Upper lobe of left lung (tissue), 6 donors: ENCODE measurements around the gene NFKB2. TPM values are rescaled to one million over a fixed set of nuclear protein-coding genes. Genes with fewer than 3 reads are reported as not detected.
A peak's percentile ranks its signal among the peaks of the same experiment; 100 is the strongest.

ENCODE experiments used
- ATAC-seq, 2 donors: fragments of 200-7000 bp; cut with Tn5 transposase; one replicate each; pipeline ENCODE4 v1.9.1; 2022; ENCODE audit warnings: mild to moderate bottlenecking in 2 of 2, moderate library complexity in 2 of 2; ENCODE audit not compliant: low FRiP score in 2 of 2
- DNase-seq, 2 donors: peaks; one replicate each; pipeline ENCODE4 v3.0.0-alpha.2; 2019 to 2020
- H3K27ac ChIP-seq, 4 donors: fragments of 200-600 bp; sonication (generic); one replicate each; pipeline ENCODE4 v1.5.1; 2016 to 2019
- H3K27me3 ChIP-seq, 4 donors: fragments of 200-600 bp; sonication (generic); one replicate each; pipeline ENCODE4 v1.5.1; 2017 to 2019
- H3K36me3 ChIP-seq, 4 donors: fragments of 200-600 bp; sonication (generic); one replicate each; pipeline ENCODE4 v1.5.1; 2016 to 2019
- H3K4me1 ChIP-seq, 4 donors: fragments of 200-600 bp; sonication (generic); one replicate each; pipeline ENCODE4 v1.5.1; 2018 to 2019
- H3K4me3 ChIP-seq, 4 donors: fragments of 200-600 bp; sonication (generic); one replicate each; pipeline ENCODE4 v1.5.1; 2017 to 2019; ENCODE audit warnings: mild to moderate bottlenecking in 2 of 4, moderate library complexity in 1 of 4
- H3K9me3 ChIP-seq, 4 donors: fragments of 200-600 bp; sonication (generic); one replicate each; pipeline ENCODE4 v1.5.1; 2018 to 2019
- CTCF ChIP-seq, 6 experiments: fragments of 450-650 bp in 4 of 6; fragments of 200-600 bp in 2 of 6; sonication (generic) in 2 of 6; IDR thresholded peaks; one replicate each; pipeline ENCODE4 v1.5.1; 2016 to 2019; ENCODE audit warnings: antibody characterized with exemption in 6 of 6
- EP300 ChIP-seq, 4 donors: sonication (generic); formaldehyde crosslinking; IDR thresholded peaks; one replicate each; pipeline ENCODE4 v1.5.1; 2017; ENCODE audit warnings: antibody characterized with exemption in 4 of 4, control low read depth in 2 of 4
- POLR2A ChIP-seq, 4 donors: fragments of 450-650 bp; IDR thresholded peaks; one replicate each; pipeline ENCODE4 v1.5.1; 2016 to 2017; ENCODE audit warnings: antibody characterized with exemption in 4 of 4, mild to moderate bottlenecking in 2 of 4
- POLR2AphosphoS5 ChIP-seq, 2 donors: sonication (generic); formaldehyde crosslinking; IDR thresholded peaks; one replicate each; pipeline ENCODE4 v1.5.1; 2017; ENCODE audit warnings: antibody characterized with exemption in 2 of 2
- WGBS, 2 donors: methylation state at CpG; one replicate each; pipeline ENCODE4 v1.1.5; 2017 to 2018; 5-methylcytosine and 5-hydroxymethylcytosine counted together
- total RNA-seq, 6 donors: library from RNA; depleted of rRNA in 4 of 6; stranded (reverse); fragments of >200 nt in 4 of 6; gene quantifications; one replicate each; pipeline versions ENCODE4 v1.1.0 to v1.2.1, GENCODE V29; 2016 to 2021
- donor health status: DM: no; HTN: no; CAD: no; lungs with moderate emphysema.
- donor health status: DM: no; HTN: yes; CAD: no; lungs with severe emphysema.

NFKB2 gene
- total RNA-seq, 6 donors from 2014 or later: 31.2 to 67.6 (median 41.2) TPM

GRCh38 chr10:102433619-102434046, 38.1 kb downstream of the NFKB2 start:
- ATAC-seq (no peak), DNase-seq (peak in 1 of 2 donors; percentile 56)
- Histone ChIP-seq H3K4me3 (no peak overlapping the region), H3K9me3 (no peaks in the 10 kb centered on the region), H3K27ac (peak overlapping the region in 2 of 4 donors; percentile 83 to 91), H3K36me3 (no peaks in the 10 kb centered on the region), H3K4me1 (peaks cover 22 to 47% (median 42%) of the 10 kb centered on the region in 4 donors), H3K27me3 (no peaks in the 10 kb centered on the region)
- TF ChIP-seq CTCF (IDR thresholded peaks at IDR 0.05): no peak
- TF ChIP-seq EP300 (IDR thresholded peaks at IDR 0.05): no peak
- no peak for TF ChIP-seq POLR2AphosphoS5 (IDR thresholded peaks at IDR 0.05)
- TF ChIP-seq POLR2A (IDR thresholded peaks at IDR 0.05): no peak
- WGBS, 2 donors: 52 to 59% methylated on average over 5 of the region's 5 CpGs

- peak overlapping the region in 1 of 4 donors; percentile 51 for H3K4me3 ChIP-seq
- no peaks in the 10 kb centered on the region for H3K36me3 ChIP-seq
- peaks cover 22 to 47% (median 42%) of the 10 kb centered on the region in 4 donors for H3K4me1 ChIP-seq
- H3K27me3 ChIP-seq: no peaks in the 10 kb centered on the region
- ATAC-seq: peak in 1 of 2 donors; percentile 47
- TF ChIP-seq POLR2AphosphoS5 (IDR thresholded peaks at IDR 0.05) (peak in 1 of 2 donors; percentile 36), POLR2A (IDR thresholded peaks at IDR 0.05) (peak in 1 of 4 donors; percentile 27), CTCF (IDR thresholded peaks at IDR 0.05) (no peak)
- no peaks in the 10 kb centered on the region for H3K9me3 ChIP-seq
- 29 to 32% methylated on average over 9 of the region's 9 CpGs for WGBS, 2 donors
- no peak for DNase-seq
- H3K27ac ChIP-seq: peak overlapping the region; percentile 17 to 91 (median 72)
Observed at GRCh38 chr10:102434394-102435132, 39.1 kb downstream of the NFKB2 start.

- Histone ChIP-seq H3K27me3 (no peaks in the 10 kb centered on the region), H3K4me1 (peaks cover 22 to 47% (median 43%) of the 10 kb centered on the region in 4 donors), H3K9me3 (no peaks in the 10 kb centered on the region), H3K36me3 (no peaks in the 10 kb centered on the region), H3K27ac (peak overlapping the region; percentile 17 to 91 (median 72)), H3K4me3 (peak overlapping the region in 3 of 4 donors; percentile 31 to 51 (median 48))
- ATAC-seq (no peak), DNase-seq (no peak)
- TF ChIP-seq POLR2A (IDR thresholded peaks at IDR 0.05) (no peak), POLR2AphosphoS5 (IDR thresholded peaks at IDR 0.05) (no peak), EP300 (IDR thresholded peaks at IDR 0.05) (no peak), CTCF (IDR thresholded peaks at IDR 0.05) (no peak)
- WGBS, 2 donors: 54 to 57% methylated on average over 4 to 5 of the region's 5 CpGs
Observed at GRCh38 chr10:102435133-102435497, 39.6 kb downstream of the NFKB2 start.

GRCh38 chr10:102435529-102436233, 40.2 kb downstream of the NFKB2 start:
- H3K36me3 ChIP-seq: no peaks in the 10 kb centered on the region
- H3K27ac ChIP-seq: peak overlapping the region; percentile 17 to 91 (median 72)
- TF ChIP-seq POLR2A (IDR thresholded peaks at IDR 0.05) (peak in 1 of 4 donors; percentile 35), CTCF (IDR thresholded peaks at IDR 0.05) (no peak), EP300 (IDR thresholded peaks at IDR 0.05) (no peak)
- no peaks in the 10 kb centered on the region for H3K9me3 ChIP-seq
- no peaks in the 10 kb centered on the region for H3K27me3 ChIP-seq
- peak in 1 of 2 donors; percentile 61 for DNase-seq
- peak overlapping the region in 3 of 4 donors; percentile 31 to 51 (median 48) for H3K4me3 ChIP-seq
- WGBS, 2 donors: 7 to 29% methylated on average over 2 to 11 of the region's 14 CpGs
- peak in 1 of 2 donors; percentile 6 for ATAC-seq
- peaks cover 22 to 47% (median 44%) of the 10 kb centered on the region in 4 donors for H3K4me1 ChIP-seq
